ENCODE results near the gene BMP7. TPM values are rescaled to one million over a fixed set of nuclear protein-coding genes. Genes with fewer than 3 reads are reported as not detected.

The BMP7 gene
- total and polyA plus RNA-seq, 2 experiments from 2014 or later = 130 to 276 TPM

- Histone ChIP-seq H3K27me3 (peaks cover 16% of the 10 kb centered on the region), H3K36me3 (no peaks in the 10 kb centered on the region), H3K4me1 (ENCODE audit: low read depth) (peaks cover 45% of the 10 kb centered on the region), H3K4me3 (peak overlapping the region; percentile 55), H3K27ac (peak overlapping the region; percentile 88), H3K9me3 (ENCODE audit: low read depth) (no peaks in the 10 kb centered on the region)
- peak in 1 of 2 donors; percentile 60 for DNase-seq (ENCODE audit: low read depth in 1 of 2, low spot score in 1 of 2)
- TF ChIP-seq CTCF (IDR thresholded peaks at IDR 0.05; ENCODE audit: low read depth, low read length) = no peak
These were observed 2.3 kb downstream of the BMP7 start for GRCh38 chr20:57263801-57264792.

- peaks cover 52% of the 10 kb centered on the region for H3K4me1 ChIP-seq (ENCODE audit: low read depth)
- H3K4me3 ChIP-seq = peak overlapping the region; percentile 55
These were observed 3.4 kb downstream of the BMP7 start for GRCh38 chr20:57262784-57263609.

GRCh38 chr20:57262301-57262700 lies 4.1 kb downstream of the BMP7 start:
- Histone ChIP-seq H3K4me1 (ENCODE audit: low read depth) (peaks cover 56% of the 10 kb centered on the region), H3K9me3 (ENCODE audit: low read depth) (no peaks in the 10 kb centered on the region), H3K27me3 (peaks cover 7% of the 10 kb centered on the region), H3K4me3 (peak overlapping the region; percentile 55), H3K27ac (peak overlapping the region; percentile 88), H3K36me3 (no peaks in the 10 kb centered on the region)
- no peak for DNase-seq (ENCODE audit: low read depth in 1 of 2, low spot score in 1 of 2)
- TF ChIP-seq CTCF (IDR thresholded peaks at IDR 0.05; ENCODE audit: low read depth, low read length) = no peak

More at GRCh38 chr20:57262784-57263609, 3.4 kb downstream of the BMP7 start:
- Histone ChIP-seq H3K27ac (peak overlapping the region; percentile 88), H3K27me3 (peaks cover 14% of the 10 kb centered on the region), H3K36me3 (no peaks in the 10 kb centered on the region), H3K9me3 (ENCODE audit: low read depth) (no peaks in the 10 kb centered on the region)
- no peak for TF ChIP-seq CTCF (IDR thresholded peaks at IDR 0.05; ENCODE audit: low read depth, low read length)
- DNase-seq (ENCODE audit: low read depth in 1 of 2, low spot score in 1 of 2) = no peak

GRCh38 chr20:57261457-57262251 lies 4.8 kb downstream of the BMP7 start:
- Histone ChIP-seq H3K36me3 (no peaks in the 10 kb centered on the region), H3K27me3 (peaks cover 3% of the 10 kb centered on the region), H3K4me1 (ENCODE audit: low read depth) (peaks cover 59% of the 10 kb centered on the region), H3K4me3 (peak overlapping the region; percentile 55), H3K27ac (peak overlapping the region; percentile 88), H3K9me3 (ENCODE audit: low read depth) (no peaks in the 10 kb centered on the region)
- no peak for TF ChIP-seq CTCF (IDR thresholded peaks at IDR 0.05; ENCODE audit: low read depth, low read length)
- peak in 1 of 2 donors; percentile 68 for DNase-seq (ENCODE audit: low read depth in 1 of 2, low spot score in 1 of 2)

- peak in 1 of 2 donors; percentile 63 for DNase-seq (ENCODE audit: low read depth in 1 of 2, low spot score in 1 of 2)
- Histone ChIP-seq H3K27me3 (peaks cover 3% of the 10 kb centered on the region), H3K9me3 (ENCODE audit: low read depth) (no peaks in the 10 kb centered on the region), H3K27ac (peak overlapping the region; percentile 88), H3K4me1 (ENCODE audit: low read depth) (peaks cover 59% of the 10 kb centered on the region), H3K36me3 (no peaks in the 10 kb centered on the region), H3K4me3 (peak overlapping the region; percentile 55)
- no peak for TF ChIP-seq CTCF (IDR thresholded peaks at IDR 0.05; ENCODE audit: low read depth, low read length)
These were observed 5.5 kb downstream of the BMP7 start for GRCh38 chr20:57260934-57261333.

Measured in cardiac muscle cell (in vitro differentiated cells and primary cell).